ENCODE data around the gene SPDYE2. TPM values are rescaled to one million over a fixed set of nuclear protein-coding genes. Genes with fewer than 3 reads are reported as not detected.
"Not testable (repeated sequence)": the region's sequence is repeated elsewhere in the genome, so short reads cannot be mapped to it uniquely, and the experiment has no call there.

The SPDYE2 gene
- total RNA-seq: not detected in 2 replicates

GRCh38 chr7:102550808-102551422 lies at the start of gene SPDYE2:
Gene SPDYE2, plus strand, starts transcription at chr7:102551226. Its CDS starts 2,030 bp downstream, at chr7:102553256.
- not testable (repeated sequence) for DNase-seq (ENCODE audit: insufficient read length, low spot score, missing footprints); H3K27ac ChIP-seq (ENCODE audit: low read depth, low read length); H3K4me3 ChIP-seq (ENCODE audit: insufficient read depth, low read length); H3K4me2 ChIP-seq (ENCODE audit: insufficient read depth, low read length); H3K9me3 ChIP-seq (ENCODE audit: low read depth, low read length); H2AFZ ChIP-seq (ENCODE audit: low read length); H3K79me2 ChIP-seq (ENCODE audit: insufficient read depth, low read length); H3K4me1 ChIP-seq (ENCODE audit: insufficient read depth, low read length); H4K20me1 ChIP-seq (ENCODE audit: insufficient read depth, low read length); H3K27me3 ChIP-seq (ENCODE audit: insufficient read depth, low read length); H3K36me3 ChIP-seq (ENCODE audit: insufficient read depth, low read length)

GRCh38 chr7:102503141-102503540 lies 47.9 kb upstream of the SPDYE2 start:
- H3K27me3 ChIP-seq (ENCODE audit: insufficient read depth, low read length); H3K9me3 ChIP-seq (ENCODE audit: low read depth, low read length); H3K4me3 ChIP-seq (ENCODE audit: insufficient read depth, low read length); H4K20me1 ChIP-seq (ENCODE audit: insufficient read depth, low read length); H3K4me2 ChIP-seq (ENCODE audit: insufficient read depth, low read length); DNase-seq (ENCODE audit: insufficient read length, low spot score, missing footprints); H3K79me2 ChIP-seq (ENCODE audit: insufficient read depth, low read length); H3K36me3 ChIP-seq (ENCODE audit: insufficient read depth, low read length); H3K27ac ChIP-seq (ENCODE audit: low read depth, low read length); H2AFZ ChIP-seq (ENCODE audit: low read length); H3K4me1 ChIP-seq (ENCODE audit: insufficient read depth, low read length): not testable (repeated sequence)

DNA sequence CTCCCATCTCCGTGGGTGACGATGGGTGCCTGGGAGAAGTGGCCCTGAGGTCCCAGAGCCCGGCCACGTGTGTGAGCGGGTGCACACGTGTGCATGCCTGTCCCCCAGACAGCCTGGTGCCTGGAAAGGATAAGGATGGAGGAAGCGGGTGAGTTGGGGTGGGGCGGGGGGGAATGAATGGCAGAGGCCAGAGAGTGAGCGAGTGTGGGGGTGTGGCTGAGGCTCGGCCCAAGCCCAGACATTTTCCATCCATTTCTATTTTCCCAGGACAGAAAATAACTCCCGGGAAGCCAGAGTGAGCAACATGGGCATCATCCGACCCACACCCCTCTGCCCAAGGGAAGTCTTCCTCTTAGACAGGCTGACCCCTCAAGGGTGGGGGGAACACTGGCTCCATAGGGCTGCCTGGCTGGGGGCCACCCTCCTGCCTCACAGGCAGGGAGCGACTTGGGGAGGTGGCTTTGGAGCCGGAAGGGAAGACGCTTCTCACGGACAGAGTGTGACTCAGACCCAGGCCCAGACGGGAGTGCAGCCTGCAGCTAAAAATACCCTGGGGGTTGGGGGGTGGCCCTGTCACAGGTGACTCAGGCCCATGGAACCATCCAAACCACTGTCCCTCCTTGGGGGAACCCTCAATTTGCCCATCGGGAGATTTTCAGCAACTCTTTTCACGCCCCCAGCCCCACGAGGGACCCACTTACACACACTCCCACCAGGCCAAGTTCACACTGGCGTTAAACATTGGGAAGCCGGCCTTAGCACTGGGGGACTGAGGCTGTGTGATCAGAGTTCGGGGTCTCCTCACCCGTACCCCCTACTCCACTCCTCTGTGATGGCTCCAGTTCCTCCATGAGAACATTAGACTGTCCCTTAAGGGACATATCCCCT lies 45.5 kb upstream of the SPDYE2 start:
- H3K36me3 ChIP-seq (ENCODE audit: insufficient read depth, low read length); H2AFZ ChIP-seq (ENCODE audit: low read length); H3K27me3 ChIP-seq (ENCODE audit: insufficient read depth, low read length); H4K20me1 ChIP-seq (ENCODE audit: insufficient read depth, low read length); H3K4me3 ChIP-seq (ENCODE audit: insufficient read depth, low read length); H3K79me2 ChIP-seq (ENCODE audit: insufficient read depth, low read length); H3K9me3 ChIP-seq (ENCODE audit: low read depth, low read length); DNase-seq (ENCODE audit: insufficient read length, low spot score, missing footprints); H3K4me1 ChIP-seq (ENCODE audit: insufficient read depth, low read length); H3K4me2 ChIP-seq (ENCODE audit: insufficient read depth, low read length): not testable (repeated sequence)
- peak overlapping the region; percentile 75 for H3K27ac ChIP-seq (ENCODE audit: low read depth, low read length)

GRCh38 chr7:102507410-102508088 lies 43.5 kb upstream of the SPDYE2 start:
- not testable (repeated sequence) for H4K20me1 ChIP-seq (ENCODE audit: insufficient read depth, low read length); H3K4me1 ChIP-seq (ENCODE audit: insufficient read depth, low read length); H3K9me3 ChIP-seq (ENCODE audit: low read depth, low read length); H3K4me2 ChIP-seq (ENCODE audit: insufficient read depth, low read length); H3K27me3 ChIP-seq (ENCODE audit: insufficient read depth, low read length); H2AFZ ChIP-seq (ENCODE audit: low read length); H3K79me2 ChIP-seq (ENCODE audit: insufficient read depth, low read length); H3K4me3 ChIP-seq (ENCODE audit: insufficient read depth, low read length); H3K27ac ChIP-seq (ENCODE audit: low read depth, low read length); H3K36me3 ChIP-seq (ENCODE audit: insufficient read depth, low read length); DNase-seq (ENCODE audit: insufficient read length, low spot score, missing footprints)

DNA sequence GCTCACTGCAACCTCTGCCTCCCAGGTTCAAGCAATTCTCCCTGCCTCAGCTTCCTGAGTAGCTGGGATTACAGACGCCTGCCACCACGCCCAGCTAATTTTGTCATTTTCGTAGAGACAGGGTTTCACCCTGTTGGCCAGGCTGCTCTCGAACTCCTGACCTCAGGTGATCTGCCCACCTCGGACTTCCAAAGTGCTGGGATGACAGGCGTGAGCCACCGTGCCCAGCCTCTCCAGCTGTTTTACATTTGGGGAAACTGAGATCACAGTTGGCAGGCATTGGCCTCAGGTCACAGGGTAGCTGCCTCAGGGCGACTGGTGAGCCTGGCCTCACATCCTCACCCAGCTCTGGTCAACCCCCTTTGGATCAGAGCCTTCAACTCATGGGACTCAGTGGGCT lies 40.5 kb upstream of the SPDYE2 start:
- H3K79me2 ChIP-seq (ENCODE audit: insufficient read depth, low read length); H3K4me2 ChIP-seq (ENCODE audit: insufficient read depth, low read length); H3K36me3 ChIP-seq (ENCODE audit: insufficient read depth, low read length); H3K27ac ChIP-seq (ENCODE audit: low read depth, low read length); H3K4me1 ChIP-seq (ENCODE audit: insufficient read depth, low read length); H3K27me3 ChIP-seq (ENCODE audit: insufficient read depth, low read length); H4K20me1 ChIP-seq (ENCODE audit: insufficient read depth, low read length); DNase-seq (ENCODE audit: insufficient read length, low spot score, missing footprints); H3K4me3 ChIP-seq (ENCODE audit: insufficient read depth, low read length); H2AFZ ChIP-seq (ENCODE audit: low read length); H3K9me3 ChIP-seq (ENCODE audit: low read depth, low read length): not testable (repeated sequence)

GRCh38 chr7:102511860-102512522 lies 39.0 kb upstream of the SPDYE2 start:
- not testable (repeated sequence) for H3K36me3 ChIP-seq (ENCODE audit: insufficient read depth, low read length); H3K79me2 ChIP-seq (ENCODE audit: insufficient read depth, low read length); H4K20me1 ChIP-seq (ENCODE audit: insufficient read depth, low read length); H3K4me1 ChIP-seq (ENCODE audit: insufficient read depth, low read length); DNase-seq (ENCODE audit: insufficient read length, low spot score, missing footprints); H3K27ac ChIP-seq (ENCODE audit: low read depth, low read length); H2AFZ ChIP-seq (ENCODE audit: low read length); H3K27me3 ChIP-seq (ENCODE audit: insufficient read depth, low read length); H3K9me3 ChIP-seq (ENCODE audit: low read depth, low read length)
- Histone ChIP-seq H3K4me2 (ENCODE audit: insufficient read depth, low read length) (peak overlapping the region; percentile 46), H3K4me3 (ENCODE audit: insufficient read depth, low read length) (peak overlapping the region; percentile 33)

DNA sequence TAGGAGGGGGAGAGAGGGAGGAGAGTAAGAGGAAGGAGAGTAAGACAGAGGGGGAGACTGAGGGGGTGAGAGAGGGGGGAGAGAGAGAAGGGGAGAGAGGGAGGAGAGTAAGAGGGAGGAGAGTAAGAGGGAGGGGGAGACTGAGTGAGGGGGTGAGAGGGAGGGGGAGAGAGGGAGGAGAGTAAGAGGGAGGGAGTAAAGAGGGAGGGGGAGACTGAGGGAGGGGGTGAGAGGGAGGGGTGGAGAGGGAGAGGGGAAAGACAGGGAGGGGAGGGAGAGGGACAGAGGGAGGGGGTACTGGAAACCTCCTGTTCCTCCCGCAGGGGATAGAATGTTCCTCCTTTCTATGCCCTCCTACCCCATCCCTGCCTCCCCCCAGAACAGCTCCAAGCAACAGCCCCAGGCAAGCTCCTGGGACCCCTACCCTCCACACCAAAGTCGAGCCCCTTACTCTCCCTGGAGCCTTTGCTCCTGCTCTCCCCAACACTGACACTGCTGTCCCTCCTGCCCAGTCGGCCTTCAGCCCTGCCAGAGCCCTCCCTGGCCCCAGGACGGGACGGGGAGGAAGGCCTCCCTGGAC lies 38.3 kb upstream of the SPDYE2 start:
- not testable (repeated sequence) for H3K36me3 ChIP-seq (ENCODE audit: insufficient read depth, low read length); H3K27ac ChIP-seq (ENCODE audit: low read depth, low read length); H3K79me2 ChIP-seq (ENCODE audit: insufficient read depth, low read length); H3K4me1 ChIP-seq (ENCODE audit: insufficient read depth, low read length); H3K9me3 ChIP-seq (ENCODE audit: low read depth, low read length); H4K20me1 ChIP-seq (ENCODE audit: insufficient read depth, low read length); H3K27me3 ChIP-seq (ENCODE audit: insufficient read depth, low read length); H2AFZ ChIP-seq (ENCODE audit: low read length)
- H3K4me3 ChIP-seq (ENCODE audit: insufficient read depth, low read length): peak overlapping the region; percentile 33
- H3K4me2 ChIP-seq (ENCODE audit: insufficient read depth, low read length): peak overlapping the region; percentile 46
- peak; percentile 85 for DNase-seq (ENCODE audit: insufficient read length, low spot score, missing footprints)

DNA sequence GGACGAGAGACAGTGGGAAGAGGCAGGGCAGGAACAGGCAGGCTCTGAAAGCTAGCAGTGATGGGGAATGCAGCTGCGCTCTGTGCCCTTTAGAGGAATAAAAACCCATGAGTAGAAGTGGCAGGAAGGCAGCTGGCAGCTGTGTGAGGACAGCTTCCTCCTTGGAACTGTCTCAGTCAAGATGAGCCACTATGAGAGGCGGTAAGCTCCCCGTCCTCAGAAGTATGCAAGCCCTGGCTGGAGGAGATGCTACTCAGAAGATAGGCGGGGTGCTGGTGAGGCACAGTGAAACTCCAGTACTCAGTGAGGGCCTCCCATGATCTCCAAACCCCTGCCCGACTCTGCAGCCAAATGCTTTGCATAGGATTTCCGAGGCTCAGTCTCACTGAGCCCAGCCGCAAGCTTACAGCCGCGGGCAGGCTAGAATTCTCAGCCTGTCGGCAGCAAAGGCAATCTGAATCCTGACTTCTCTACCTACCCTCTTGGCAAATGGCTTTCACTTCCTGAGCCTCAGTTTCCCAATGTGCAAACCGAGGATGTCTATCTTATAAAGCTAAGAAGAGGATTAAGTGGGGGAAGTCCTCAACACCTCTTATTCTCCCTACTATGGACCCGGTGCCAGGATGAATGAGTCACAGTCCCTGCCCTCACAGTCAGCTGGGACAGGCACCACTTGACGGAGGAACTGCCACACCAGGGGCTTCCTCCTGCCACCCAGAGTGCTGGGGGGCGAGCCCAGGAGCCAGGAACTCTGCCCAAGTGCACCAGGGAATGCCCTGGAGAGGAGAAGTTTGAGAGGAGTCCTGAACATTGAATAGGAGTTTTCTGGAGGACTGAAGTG lies 35.9 kb upstream of the SPDYE2 start:
- H3K4me1 ChIP-seq (ENCODE audit: insufficient read depth, low read length); H3K36me3 ChIP-seq (ENCODE audit: insufficient read depth, low read length); H3K27ac ChIP-seq (ENCODE audit: low read depth, low read length); H3K4me2 ChIP-seq (ENCODE audit: insufficient read depth, low read length); H3K9me3 ChIP-seq (ENCODE audit: low read depth, low read length); H2AFZ ChIP-seq (ENCODE audit: low read length); H3K4me3 ChIP-seq (ENCODE audit: insufficient read depth, low read length); H4K20me1 ChIP-seq (ENCODE audit: insufficient read depth, low read length); H3K79me2 ChIP-seq (ENCODE audit: insufficient read depth, low read length); DNase-seq (ENCODE audit: insufficient read length, low spot score, missing footprints); H3K27me3 ChIP-seq (ENCODE audit: insufficient read depth, low read length): not testable (repeated sequence)

Data from osteoblast (primary cell).